Calu3 (cell line): Measurements from ENCODE around the gene LRRFIP2. TPM values are rescaled to one million over a fixed set of nuclear protein-coding genes. Genes with fewer than 3 reads are reported as not detected.

ENCODE experiments used
- BruUV-seq: library from RNA; stranded (reverse); fragments of 400-500 nt; replicated peaks from 2 replicates; lab custom pipeline; 2021; lab: Mats Ljungman, UMichigan
- CTCF ChIA-PET: fragments of 300-600 bp; sonication (Branson Sonifier 250); formaldehyde crosslinking; loops from one replicate; lab custom pipeline; 2022; ENCODE audit warnings: antibody characterized with exemption; lab: Charles Lee
- DNase-seq: peaks from one replicate; pipeline ENCODE4 v3.0.0; 2022
- H3K27ac Mint-ChIP-seq: one replicate; pipeline ENCODE4 v1.8.0; 2022; ENCODE audit warnings: mixed read lengths; ENCODE audit not compliant: unreplicated experiment
- H3K27me3 Mint-ChIP-seq: one replicate; pipeline ENCODE4 v1.8.0; 2022; ENCODE audit warnings: mixed read lengths; ENCODE audit not compliant: unreplicated experiment
- H3K36me3 Mint-ChIP-seq: one replicate; pipeline ENCODE4 v1.8.0; 2022; ENCODE audit warnings: mild to moderate bottlenecking, moderate library complexity, mixed read lengths; ENCODE audit not compliant: insufficient read depth, unreplicated experiment
- H3K4me1 Mint-ChIP-seq: one replicate; pipeline ENCODE4 v1.8.0; 2022; ENCODE audit warnings: mild to moderate bottlenecking, low read depth, mixed read lengths; ENCODE audit not compliant: unreplicated experiment
- H3K4me3 Mint-ChIP-seq: one replicate; pipeline ENCODE4 v1.8.0; 2022; ENCODE audit warnings: mild to moderate bottlenecking, low read depth, moderate library complexity, mixed read lengths; ENCODE audit not compliant: unreplicated experiment
- H3K9me3 Mint-ChIP-seq: one replicate; pipeline ENCODE4 v1.8.0; 2022; ENCODE audit warnings: low read depth, mixed read lengths; ENCODE audit not compliant: unreplicated experiment
- CTCF ChIP-seq: fragments of 200-600 bp; IDR thresholded peaks from one replicate; pipeline ENCODE4 v1.8.0; 2022; ENCODE audit warnings: antibody characterized with exemption; ENCODE audit not compliant: unreplicated experiment
- intact Hi-C: fragments of 100-400 bp; cut with micrococcal nuclease; formaldehyde crosslinking; loops from one replicate; pipeline ENCODE4 v1.10.0; 2022; ENCODE audit not compliant: unreplicated experiment
- total RNA-seq: library from RNA; stranded (reverse); gene quantifications from 2 replicates; pipeline ENCODE4 v1.2.3, GENCODE V29; 2022

LRRFIP2 gene
- total RNA-seq, 1 experiment from 2014 or later = 38.8 TPM

- H3K9me3 Mint-ChIP-seq = no peaks in the 10 kb centered on the region
- no peaks in the 10 kb centered on the region for H3K36me3 Mint-ChIP-seq
- TF ChIP-seq CTCF = no peak
- H3K4me3 Mint-ChIP-seq = no peak overlapping the region
- no peak for DNase-seq
- intact Hi-C loops = no loop called here
- CTCF ChIA-PET = no interaction called here
- peaks cover 17% of the 10 kb centered on the region for H3K4me1 Mint-ChIP-seq
- no peak overlapping the region for H3K27ac Mint-ChIP-seq
- no TSS peak for BruUV-seq
- H3K27me3 Mint-ChIP-seq = no peaks in the 10 kb centered on the region
Measured at GRCh38 chr3:37130984-37131859, 43.2 kb downstream of the LRRFIP2 start.

GRCh38 chr3:37130448-37130847, 43.9 kb downstream of the LRRFIP2 start:
- no peak for TF ChIP-seq CTCF
- H3K36me3 Mint-ChIP-seq = no peaks in the 10 kb centered on the region
- no peaks in the 10 kb centered on the region for H3K27me3 Mint-ChIP-seq
- H3K4me1 Mint-ChIP-seq = peaks cover 17% of the 10 kb centered on the region
- no TSS peak for BruUV-seq
- H3K4me3 Mint-ChIP-seq = no peak overlapping the region
- DNase-seq = no peak
- H3K27ac Mint-ChIP-seq = no peak overlapping the region
- CTCF ChIA-PET = no interaction called here
- H3K9me3 Mint-ChIP-seq = no peaks in the 10 kb centered on the region
- intact Hi-C loops = no loop called here

GRCh38 chr3:37129871-37130270, 44.5 kb downstream of the LRRFIP2 start:
- TF ChIP-seq CTCF = no peak
- Mint-ChIP-seq H3K4me1 (peaks cover 17% of the 10 kb centered on the region), H3K36me3 (no peaks in the 10 kb centered on the region), H3K27ac (no peak overlapping the region), H3K27me3 (no peaks in the 10 kb centered on the region), H3K9me3 (no peaks in the 10 kb centered on the region), H3K4me3 (no peak overlapping the region)
- CTCF ChIA-PET = no interaction called here
- no TSS peak for BruUV-seq
- intact Hi-C loops = no loop called here
- no peak for DNase-seq

- Mint-ChIP-seq H3K4me1 (peaks cover 16% of the 10 kb centered on the region), H3K4me3 (no peak overlapping the region), H3K9me3 (no peaks in the 10 kb centered on the region), H3K27me3 (no peaks in the 10 kb centered on the region), H3K36me3 (no peaks in the 10 kb centered on the region), H3K27ac (no peak overlapping the region)
- intact Hi-C loops = no loop called here
- CTCF ChIA-PET = no interaction called here
- TF ChIP-seq CTCF = no peak
- BruUV-seq = no TSS peak
- DNase-seq = no peak
Measured at GRCh38 chr3:37127340-37127739, 47.0 kb downstream of the LRRFIP2 start.
